ENCODE data around the gene KDM7A.

The KDM7A gene

GRCh38 chr7:140197218-140197890 is 20.6 kb upstream of the KDM7A start:
- no peak overlapping the region for H3K27ac ChIP-seq (ENCODE audit: low read length)
- no peaks in the 10 kb centered on the region for H3K27me3 ChIP-seq (ENCODE audit: low read depth, low read length)
- H3K4me3 ChIP-seq (ENCODE audit: low read depth in 1 of 2, low read length in 2 of 2) = no peak overlapping the region

GRCh38 chr7:140196361-140197217 is 19.8 kb upstream of the KDM7A start:
- H3K27ac ChIP-seq (ENCODE audit: low read length) = no peak overlapping the region
- no peaks in the 10 kb centered on the region for H3K27me3 ChIP-seq (ENCODE audit: low read depth, low read length)
- H3K4me3 ChIP-seq (ENCODE audit: low read depth in 1 of 2, low read length in 2 of 2) = no peak overlapping the region
- no peaks in the 10 kb centered on the region for H3K4me1 ChIP-seq (ENCODE audit: control insufficient read depth in 1 of 2, insufficient read depth in 2 of 2, low read length in 2 of 2)
- H3K9me3 ChIP-seq (ENCODE audit: control insufficient read depth in 1 of 2, low read length in 2 of 2) = no peaks in the 10 kb centered on the region
- H3K36me3 ChIP-seq (ENCODE audit: control insufficient read depth in 1 of 2, insufficient read depth in 2 of 2, low read length in 2 of 2) = no peaks in the 10 kb centered on the region

More at GRCh38 chr7:140197218-140197890, 20.6 kb upstream of the KDM7A start:
- Histone ChIP-seq H3K36me3 (ENCODE audit: control insufficient read depth in 1 of 2, insufficient read depth in 2 of 2, low read length in 2 of 2) (no peaks in the 10 kb centered on the region), H3K9me3 (ENCODE audit: control insufficient read depth in 1 of 2, low read length in 2 of 2) (no peaks in the 10 kb centered on the region), H3K4me1 (ENCODE audit: control insufficient read depth in 1 of 2, insufficient read depth in 2 of 2, low read length in 2 of 2) (no peaks in the 10 kb centered on the region)

- Histone ChIP-seq H3K27ac (ENCODE audit: low read length) (no peak overlapping the region), H3K4me1 (ENCODE audit: control insufficient read depth in 1 of 2, insufficient read depth in 2 of 2, low read length in 2 of 2) (no peaks in the 10 kb centered on the region), H3K36me3 (ENCODE audit: control insufficient read depth in 1 of 2, insufficient read depth in 2 of 2, low read length in 2 of 2) (no peaks in the 10 kb centered on the region)
Observed at GRCh38 chr7:140195859-140196258, 19.1 kb upstream of the KDM7A start.

GRCh38 chr7:140192620-140193019 is 15.8 kb upstream of the KDM7A start:
- no peaks in the 10 kb centered on the region for H3K4me1 ChIP-seq (ENCODE audit: control insufficient read depth in 1 of 2, insufficient read depth in 2 of 2, low read length in 2 of 2)
- H3K27me3 ChIP-seq (ENCODE audit: low read depth, low read length) = no peaks in the 10 kb centered on the region
- H3K9me3 ChIP-seq (ENCODE audit: control insufficient read depth in 1 of 2, low read length in 2 of 2) = no peaks in the 10 kb centered on the region
- H3K36me3 ChIP-seq (ENCODE audit: control insufficient read depth in 1 of 2, insufficient read depth in 2 of 2, low read length in 2 of 2) = no peaks in the 10 kb centered on the region
- no peak overlapping the region for H3K4me3 ChIP-seq (ENCODE audit: low read depth in 1 of 2, low read length in 2 of 2)
- H3K27ac ChIP-seq (ENCODE audit: low read length) = no peak overlapping the region

More at GRCh38 chr7:140195859-140196258, 19.1 kb upstream of the KDM7A start:
- H3K4me3 ChIP-seq (ENCODE audit: low read depth in 1 of 2, low read length in 2 of 2) = no peak overlapping the region
- H3K27me3 ChIP-seq (ENCODE audit: low read depth, low read length) = no peaks in the 10 kb centered on the region
- H3K9me3 ChIP-seq (ENCODE audit: control insufficient read depth in 1 of 2, low read length in 2 of 2) = no peaks in the 10 kb centered on the region

- H3K4me1 ChIP-seq (ENCODE audit: control insufficient read depth in 1 of 2, insufficient read depth in 2 of 2, low read length in 2 of 2) = no peaks in the 10 kb centered on the region
- no peak overlapping the region for H3K27ac ChIP-seq (ENCODE audit: low read length)
- no peaks in the 10 kb centered on the region for H3K27me3 ChIP-seq (ENCODE audit: low read depth, low read length)
- no peaks in the 10 kb centered on the region for H3K9me3 ChIP-seq (ENCODE audit: control insufficient read depth in 1 of 2, low read length in 2 of 2)
- no peak overlapping the region for H3K4me3 ChIP-seq (ENCODE audit: low read depth in 1 of 2, low read length in 2 of 2)
- no peaks in the 10 kb centered on the region for H3K36me3 ChIP-seq (ENCODE audit: control insufficient read depth in 1 of 2, insufficient read depth in 2 of 2, low read length in 2 of 2)
Observed at GRCh38 chr7:140192176-140192575, 15.4 kb upstream of the KDM7A start.

GRCh38 chr7:140190588-140190987 is 13.8 kb upstream of the KDM7A start:
- Histone ChIP-seq H3K27ac (ENCODE audit: low read length) (no peak overlapping the region), H3K4me1 (ENCODE audit: control insufficient read depth in 1 of 2, insufficient read depth in 2 of 2, low read length in 2 of 2) (no peaks in the 10 kb centered on the region), H3K36me3 (ENCODE audit: control insufficient read depth in 1 of 2, insufficient read depth in 2 of 2, low read length in 2 of 2) (no peaks in the 10 kb centered on the region)

GRCh38 chr7:140189917-140190316 is 13.1 kb upstream of the KDM7A start:
- no peaks in the 10 kb centered on the region for H3K4me1 ChIP-seq (ENCODE audit: control insufficient read depth in 1 of 2, insufficient read depth in 2 of 2, low read length in 2 of 2)
- no peak overlapping the region for H3K27ac ChIP-seq (ENCODE audit: low read length)
- no peaks in the 10 kb centered on the region for H3K9me3 ChIP-seq (ENCODE audit: control insufficient read depth in 1 of 2, low read length in 2 of 2)
- H3K4me3 ChIP-seq (ENCODE audit: low read depth in 1 of 2, low read length in 2 of 2) = no peak overlapping the region
- no peaks in the 10 kb centered on the region for H3K36me3 ChIP-seq (ENCODE audit: control insufficient read depth in 1 of 2, insufficient read depth in 2 of 2, low read length in 2 of 2)
- H3K27me3 ChIP-seq (ENCODE audit: low read depth, low read length) = no peaks in the 10 kb centered on the region

More at GRCh38 chr7:140190588-140190987, 13.8 kb upstream of the KDM7A start:
- no peak overlapping the region for H3K4me3 ChIP-seq (ENCODE audit: low read depth in 1 of 2, low read length in 2 of 2)
- H3K27me3 ChIP-seq (ENCODE audit: low read depth, low read length) = no peaks in the 10 kb centered on the region
- no peaks in the 10 kb centered on the region for H3K9me3 ChIP-seq (ENCODE audit: control insufficient read depth in 1 of 2, low read length in 2 of 2)

GRCh38 chr7:140182917-140183316 is 6.1 kb upstream of the KDM7A start:
- H3K27me3 ChIP-seq (ENCODE audit: low read depth, low read length) = no peaks in the 10 kb centered on the region
- H3K9me3 ChIP-seq (ENCODE audit: control insufficient read depth in 1 of 2, low read length in 2 of 2) = no peaks in the 10 kb centered on the region
- H3K27ac ChIP-seq (ENCODE audit: low read length) = no peak overlapping the region
- H3K4me1 ChIP-seq (ENCODE audit: control insufficient read depth in 1 of 2, insufficient read depth in 2 of 2, low read length in 2 of 2) = no peaks in the 10 kb centered on the region
- H3K4me3 ChIP-seq (ENCODE audit: low read depth in 1 of 2, low read length in 2 of 2) = no peak overlapping the region
- no peaks in the 10 kb centered on the region for H3K36me3 ChIP-seq (ENCODE audit: control insufficient read depth in 1 of 2, insufficient read depth in 2 of 2, low read length in 2 of 2)

DNA sequence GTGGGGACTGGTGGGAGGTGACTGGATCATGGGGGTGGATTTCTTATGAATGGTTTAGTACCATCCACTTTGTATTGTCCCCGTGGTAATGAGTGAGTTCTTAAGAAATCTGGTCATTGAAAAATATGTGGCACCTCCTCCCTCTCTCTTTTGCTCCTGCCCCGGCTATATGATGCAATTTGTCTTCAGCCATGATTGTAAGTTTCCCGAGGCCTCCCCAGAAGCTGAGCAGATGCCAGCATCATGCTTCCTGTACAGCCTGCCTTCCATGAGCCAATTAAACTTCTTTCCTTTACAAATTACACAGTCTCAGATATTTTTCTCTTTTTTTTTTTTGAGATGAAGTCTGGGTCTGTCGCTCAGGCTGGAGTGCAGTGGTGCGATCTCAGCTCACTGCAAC is 2.6 kb upstream of the KDM7A start:
- Histone ChIP-seq H3K4me1 (ENCODE audit: control insufficient read depth in 1 of 2, insufficient read depth in 2 of 2, low read length in 2 of 2) (peaks cover 0 to 8% of the 10 kb centered on the region in 2 donors), H3K27me3 (ENCODE audit: low read depth, low read length) (no peaks in the 10 kb centered on the region), H3K9me3 (ENCODE audit: control insufficient read depth in 1 of 2, low read length in 2 of 2) (no peaks in the 10 kb centered on the region), H3K4me3 (ENCODE audit: low read depth in 1 of 2, low read length in 2 of 2) (no peak overlapping the region), H3K27ac (ENCODE audit: low read length) (no peak overlapping the region), H3K36me3 (ENCODE audit: control insufficient read depth in 1 of 2, insufficient read depth in 2 of 2, low read length in 2 of 2) (no peaks in the 10 kb centered on the region)

- Histone ChIP-seq H3K27me3 (ENCODE audit: low read depth, low read length) (no peaks in the 10 kb centered on the region), H3K4me1 (ENCODE audit: control insufficient read depth in 1 of 2, insufficient read depth in 2 of 2, low read length in 2 of 2) (peaks cover 0 to 8% of the 10 kb centered on the region in 2 donors), H3K36me3 (ENCODE audit: control insufficient read depth in 1 of 2, insufficient read depth in 2 of 2, low read length in 2 of 2) (no peaks in the 10 kb centered on the region), H3K4me3 (ENCODE audit: low read depth in 1 of 2, low read length in 2 of 2) (peak overlapping the region; percentile 62 to 78), H3K27ac (ENCODE audit: low read length) (peak overlapping the region; percentile 87), H3K9me3 (ENCODE audit: control insufficient read depth in 1 of 2, low read length in 2 of 2) (no peaks in the 10 kb centered on the region)
Observed at GRCh38 chr7:140176122-140176701, 571 bp downstream of the KDM7A start.

Measured in muscle layer of duodenum (tissue), 2 donors.